HG02623 (cell line): ENCODE data around the gene ZIC5.

Source experiments
- ATAC-seq: cut with Tn5 transposase; IDR thresholded peaks from one replicate; pipeline ENCODE4 v1.9.1; 2021; ENCODE audit warnings: moderate library complexity; ENCODE audit not compliant: unreplicated experiment

Gene ZIC5

DNA sequence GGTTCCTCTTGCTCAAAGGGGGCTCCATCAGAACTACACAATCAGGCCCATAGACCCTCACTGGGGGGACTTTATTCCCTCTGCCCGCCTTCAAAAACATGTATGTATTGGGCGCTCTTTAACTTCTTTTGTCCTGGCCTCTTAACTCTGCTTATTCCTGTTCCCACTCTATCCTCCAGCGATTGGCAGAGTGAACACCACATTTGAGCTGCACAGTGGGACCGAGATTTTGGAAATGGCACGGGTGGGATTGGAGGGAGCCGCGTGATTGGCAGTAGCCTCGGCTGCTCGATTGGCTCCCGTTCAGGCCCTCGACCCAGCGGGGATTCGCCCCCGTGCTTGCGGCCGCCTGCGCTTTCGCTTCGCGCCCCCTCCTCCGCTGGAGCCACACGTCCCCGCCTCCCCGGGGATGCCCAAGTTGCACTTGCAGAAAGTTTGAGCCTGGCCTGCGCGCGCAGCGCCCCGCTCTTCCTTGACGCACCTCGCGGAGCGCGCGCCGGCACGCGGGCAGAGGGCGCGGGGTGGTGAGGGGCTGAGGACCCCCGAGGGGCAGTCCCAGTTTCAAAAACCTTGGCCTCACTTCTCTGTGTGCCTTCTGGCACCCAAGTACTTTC lies at the start of gene ZIC5:
Gene ZIC5 (minus strand): TSS at position 192 of the 614 bp plus-strand sequence. CDS start 164 bp downstream, at position 28.
- no peak for ATAC-seq

DNA sequence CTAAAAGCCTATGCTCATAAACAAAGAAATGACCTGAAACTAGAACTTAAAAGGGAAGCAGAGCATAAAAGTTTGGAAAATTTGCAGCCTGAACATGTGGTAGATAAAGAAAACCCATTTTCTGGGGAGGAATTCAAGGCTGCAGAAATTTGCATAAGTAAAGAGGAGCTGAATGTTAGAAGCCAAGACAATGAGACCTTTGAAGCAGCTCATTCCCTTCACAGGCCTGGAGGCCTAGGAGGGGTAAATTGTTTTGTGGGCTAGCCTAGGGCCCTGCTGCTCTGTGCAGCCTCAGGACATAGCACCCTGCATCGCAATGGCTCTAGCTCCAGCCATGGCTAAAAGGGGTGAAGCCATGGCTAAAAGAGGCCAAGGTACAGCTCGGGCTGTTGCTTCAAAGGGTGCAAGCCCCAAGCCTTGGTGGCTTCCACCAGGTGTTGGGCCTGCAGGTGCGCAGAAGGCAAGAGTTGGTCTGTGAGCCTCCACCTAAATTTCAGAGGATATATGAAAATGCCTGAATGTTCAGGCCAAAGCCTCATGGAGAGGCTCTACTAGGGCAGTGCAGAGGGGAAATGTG lies 48.3 kb upstream of the ZIC5 start:
- no peak for ATAC-seq

- ATAC-seq: no peak
Measured at GRCh38 chr13:100014621-100015020, 43.1 kb upstream of the ZIC5 start.

- ATAC-seq: no peak
Measured at GRCh38 chr13:99998261-99998660, 26.7 kb upstream of the ZIC5 start.

GRCh38 chr13:99997702-99998214 lies 26.2 kb upstream of the ZIC5 start:
- ATAC-seq: no peak

GRCh38 chr13:99996381-99996973 lies 24.9 kb upstream of the ZIC5 start:
- no peak for ATAC-seq

DNA sequence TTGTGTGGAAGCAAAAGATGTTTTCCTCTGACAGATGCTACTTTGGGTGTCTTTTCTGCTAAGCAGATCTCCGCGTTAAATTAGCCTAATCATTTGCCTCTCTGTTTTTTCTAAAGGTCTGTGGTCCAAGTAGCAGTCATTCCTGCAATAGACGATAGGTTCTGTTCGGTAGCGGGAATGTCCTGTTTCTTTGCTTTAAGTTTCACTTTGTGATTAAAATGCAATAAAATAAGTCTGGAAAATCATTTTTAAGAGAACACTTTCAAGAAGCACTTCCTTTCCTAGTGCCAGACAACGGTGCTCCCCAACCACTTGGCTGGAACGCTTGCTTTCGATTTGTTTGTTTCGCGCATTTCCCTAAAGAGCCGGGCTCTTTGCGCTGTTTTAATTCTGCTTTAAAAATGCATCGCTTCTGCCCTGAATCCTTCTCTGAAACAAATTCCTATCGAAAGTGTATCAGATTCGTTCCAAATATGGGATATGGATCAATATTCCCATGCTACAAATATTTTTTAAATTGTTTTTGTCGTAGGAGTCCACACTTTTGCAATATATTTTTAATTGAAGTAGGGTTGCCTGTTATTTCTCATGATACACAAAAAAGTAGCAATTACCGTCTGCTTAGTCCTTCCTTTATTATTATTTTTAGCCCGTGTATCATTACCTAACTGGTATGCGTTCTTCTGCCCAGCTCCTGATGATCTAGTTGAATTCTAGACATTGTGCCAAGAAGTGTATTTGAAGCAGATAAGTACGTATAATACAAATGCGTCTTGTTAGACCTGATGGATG lies 24.2 kb upstream of the ZIC5 start:
- ATAC-seq: no peak

GRCh38 chr13:99995104-99995588 lies 23.6 kb upstream of the ZIC5 start:
- no peak for ATAC-seq

- no peak for ATAC-seq
Measured at GRCh38 chr13:99994638-99995020, 23.1 kb upstream of the ZIC5 start.

DNA sequence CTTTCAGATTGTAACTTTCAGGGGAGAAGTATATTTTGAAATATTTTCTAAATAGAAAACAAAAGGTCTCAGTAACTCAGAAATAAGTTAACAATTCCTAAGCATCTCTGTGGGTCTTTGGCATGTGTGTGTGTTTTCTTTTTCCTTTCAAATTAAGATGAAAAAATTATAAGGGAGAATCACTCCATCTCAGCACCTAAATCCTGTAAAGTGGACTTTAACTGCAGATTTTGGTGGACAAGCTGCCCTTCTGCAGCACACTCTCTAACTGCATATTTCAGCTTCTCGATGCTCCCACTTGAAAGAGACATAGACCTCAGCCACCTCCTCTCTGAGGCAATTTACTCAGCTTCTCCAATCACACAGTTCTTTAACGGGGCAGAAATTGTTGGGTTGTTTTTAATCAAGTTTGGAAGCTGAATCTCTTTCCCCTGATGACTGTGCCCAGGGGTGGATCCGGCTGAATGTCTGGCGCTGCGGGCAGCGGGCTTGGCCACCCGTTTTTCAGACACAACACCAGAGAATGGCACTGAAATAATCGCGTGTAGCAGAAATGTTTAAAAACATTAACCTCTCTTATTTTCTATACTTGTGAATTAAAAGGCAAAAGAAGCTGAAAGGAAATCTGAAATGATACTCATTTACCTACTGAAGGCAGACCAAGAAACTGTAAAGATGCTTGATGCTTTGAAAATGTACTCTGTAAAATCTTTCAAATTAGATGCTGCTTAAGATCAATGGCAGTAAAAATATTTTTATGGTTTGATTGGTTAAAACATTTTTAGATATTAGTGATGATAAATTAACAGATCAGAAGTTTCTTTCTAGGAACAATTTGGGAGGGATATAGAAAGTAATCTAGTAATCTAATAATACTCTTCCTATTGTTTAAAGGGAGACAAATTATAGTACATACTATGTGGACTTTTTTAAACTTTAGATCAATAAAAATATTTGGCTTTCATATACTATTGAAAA lies 22.4 kb upstream of the ZIC5 start:
- ATAC-seq: no peak

DNA sequence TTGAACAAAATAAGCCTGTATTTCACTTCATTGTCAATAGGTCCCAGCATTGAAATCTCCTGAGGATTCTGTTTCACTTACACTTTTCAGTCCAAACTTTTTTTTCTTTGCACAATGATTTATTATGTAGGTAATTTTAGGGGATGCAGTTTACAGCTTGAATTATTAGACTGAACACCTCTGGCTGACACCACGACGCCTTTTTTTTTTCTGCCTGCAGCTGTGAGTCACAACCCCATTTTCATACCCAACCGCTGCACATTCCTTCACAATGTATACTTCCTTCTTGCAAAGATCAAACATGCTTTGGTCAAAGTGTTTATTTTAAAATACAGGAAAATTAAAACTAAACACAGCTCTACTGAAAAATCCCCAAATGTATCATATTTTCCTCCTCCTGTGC lies 21.4 kb upstream of the ZIC5 start:
- no peak for ATAC-seq

DNA sequence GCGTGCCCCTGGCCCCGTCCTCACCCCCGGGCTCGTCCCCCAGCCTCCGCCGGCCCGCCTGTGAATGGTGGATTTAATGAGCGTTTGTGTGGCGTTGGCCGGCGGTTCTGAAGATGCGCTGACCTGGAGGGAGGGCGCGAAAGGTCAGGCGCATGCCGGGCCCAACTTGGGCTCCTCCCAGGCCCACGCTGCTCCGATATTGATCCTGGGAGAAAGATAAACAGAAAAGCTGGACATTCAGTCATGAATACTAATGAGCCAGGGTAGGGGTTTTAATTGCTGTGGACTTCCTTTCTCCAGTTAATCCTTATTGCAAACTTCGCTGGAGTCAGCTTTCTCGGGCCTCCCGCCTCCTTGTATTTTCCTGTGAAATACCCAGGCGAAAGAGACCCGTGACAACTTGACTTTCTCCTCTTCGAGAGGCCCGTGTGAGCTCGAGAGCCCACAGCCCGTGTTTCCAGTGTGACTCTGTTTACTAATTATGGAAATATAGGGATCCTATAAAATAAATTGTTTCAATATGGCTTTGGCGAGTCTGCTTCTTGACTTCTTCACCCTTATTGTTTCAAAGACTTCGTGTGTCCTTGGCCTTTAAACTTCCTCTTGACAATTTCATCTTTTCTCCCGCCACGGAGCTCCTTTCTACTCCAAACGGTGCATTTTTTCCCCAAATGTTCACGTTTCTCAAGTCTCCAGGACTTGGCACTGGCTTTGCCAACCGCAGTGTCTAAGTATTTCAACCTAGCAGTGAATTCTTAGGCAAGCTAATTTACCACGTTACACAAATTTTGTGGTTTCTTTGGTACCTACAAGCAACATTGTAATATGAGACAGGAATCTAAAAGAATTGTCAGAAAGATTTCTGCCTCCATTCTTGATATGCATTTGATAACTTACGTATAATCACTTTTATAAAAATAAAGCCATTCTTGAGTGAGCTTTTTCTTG lies 20.5 kb upstream of the ZIC5 start:
- ATAC-seq: no peak

DNA sequence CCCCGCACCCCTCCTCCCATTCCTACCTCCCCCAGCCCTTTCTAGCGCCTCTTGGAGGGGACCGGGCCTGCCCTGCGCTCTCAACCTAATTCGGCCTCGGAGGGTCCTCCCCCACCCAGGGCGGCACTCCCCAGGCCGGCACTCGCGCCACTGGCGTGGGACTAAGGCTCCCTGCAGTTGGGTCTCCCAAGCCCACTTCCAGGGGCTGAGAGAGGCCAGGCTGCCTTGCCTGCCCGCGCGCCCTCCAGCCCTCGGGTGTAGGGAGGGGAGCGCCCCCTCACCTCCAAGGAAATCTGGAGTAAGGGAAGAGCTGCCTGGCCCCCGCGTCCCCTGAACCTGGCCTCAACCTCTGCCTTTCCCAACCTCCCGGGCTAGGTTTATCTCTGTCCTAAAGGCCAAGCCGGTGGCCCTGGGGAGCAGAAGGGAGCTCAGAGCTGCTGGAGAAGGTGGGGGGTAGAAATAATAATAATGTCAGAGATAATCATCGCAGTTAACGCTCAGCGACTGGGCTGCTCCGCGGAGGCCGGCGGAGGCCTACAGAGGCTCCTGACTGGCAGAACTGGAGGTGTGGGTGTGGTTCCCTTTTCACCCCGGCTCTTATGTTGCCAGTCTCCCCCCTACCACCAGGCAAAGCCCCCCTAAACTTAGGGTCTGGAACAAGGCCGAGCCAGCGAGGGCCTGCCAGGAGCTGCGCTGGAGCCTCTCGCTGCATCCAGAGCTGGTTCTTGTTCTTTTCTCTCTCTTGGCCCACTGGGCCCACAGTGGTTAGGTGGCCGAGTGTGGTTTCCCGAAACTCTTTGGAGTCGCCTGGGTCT lies 19.7 kb upstream of the ZIC5 start:
- no peak for ATAC-seq

GRCh38 chr13:99990126-99990977 lies 18.8 kb upstream of the ZIC5 start:
- no peak for ATAC-seq

DNA sequence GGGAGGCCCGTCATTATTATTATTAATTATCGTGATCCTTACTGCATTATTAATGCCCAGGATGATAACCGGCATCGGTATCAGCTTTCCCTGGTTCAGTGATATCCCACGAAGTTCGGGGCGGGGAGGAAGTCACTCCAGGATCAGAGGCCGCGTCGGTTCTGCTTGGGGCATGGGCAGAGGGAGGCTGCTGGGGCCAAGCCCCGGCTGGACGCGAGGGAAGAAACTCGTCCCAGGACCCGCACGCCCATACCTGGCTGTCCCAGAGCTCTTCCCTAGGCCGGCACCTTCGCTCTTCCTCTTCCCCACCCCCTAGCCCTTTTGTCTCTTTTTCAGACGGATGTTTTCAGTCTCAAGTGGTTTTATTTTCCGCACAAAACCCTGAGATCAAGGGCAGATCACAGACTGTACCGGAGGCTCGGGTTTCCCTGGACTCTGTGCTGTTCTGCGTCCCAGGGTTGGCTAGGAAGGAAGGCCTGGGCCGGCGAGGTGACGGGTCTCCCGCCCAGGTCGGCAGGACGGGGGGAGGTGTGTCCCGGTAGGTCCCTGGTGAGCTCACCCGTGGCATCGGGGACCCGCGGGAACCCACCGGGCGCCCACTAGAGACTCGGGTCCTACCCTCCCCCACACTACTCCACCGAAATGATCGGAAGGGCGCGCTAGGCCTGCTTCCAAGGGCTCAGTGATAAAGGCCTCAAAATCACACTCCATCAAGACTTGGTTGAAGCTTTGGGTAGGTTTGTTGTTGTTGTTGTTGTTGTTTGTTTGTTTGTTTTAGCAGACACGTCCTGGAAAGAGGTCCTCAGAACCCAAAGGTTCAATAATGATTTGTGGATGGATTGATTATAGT lies 17.9 kb upstream of the ZIC5 start:
- no peak for ATAC-seq

- no peak for ATAC-seq
Measured at GRCh38 chr13:99988529-99989275, 17.1 kb upstream of the ZIC5 start.
